Astrocyte (in vitro differentiated cells and primary cell): ENCODE results near the gene CLNS1A. TPM values are rescaled to one million over a fixed set of nuclear protein-coding genes. Genes with fewer than 3 reads are reported as not detected.

Experiments used
- DNase-seq: peaks from one replicate; pipeline ENCODE4 v3.0.0-alpha.2; 2010; ENCODE audit warnings: low read depth
- FAIRE-seq: peaks from 2 replicates; lab custom pipeline; 2011; peaks lifted over from hg19 to GRCh38; lab: Jason Lieb, UNC
- H2AFZ ChIP-seq: 2 replicates; pipeline ENCODE4 v1.6.0; 2012; ENCODE audit warnings: low read depth, low read length, inconsistent platforms
- H3K27ac ChIP-seq: 2 replicates; pipeline ENCODE4 v1.5.1; 2011; ENCODE audit warnings: low read depth, low read length, inconsistent platforms
- H3K27me3 ChIP-seq: 2 replicates; pipeline ENCODE4 v1.6.0; 2011; ENCODE audit warnings: low read length, inconsistent platforms; ENCODE audit not compliant: insufficient read depth
- H3K36me3 ChIP-seq: 2 replicates; pipeline ENCODE4 v1.5.1; 2011; ENCODE audit warnings: low read length, inconsistent platforms; ENCODE audit not compliant: insufficient read depth
- H3K4me1 ChIP-seq: 2 replicates; pipeline ENCODE4 v1.5.1; 2011; ENCODE audit warnings: low read length, inconsistent platforms; ENCODE audit not compliant: insufficient read depth
- H3K4me2 ChIP-seq: 2 replicates; pipeline ENCODE4 v1.6.0; 2012; ENCODE audit warnings: low read length, inconsistent platforms
- H3K4me3 ChIP-seq: 2 replicates; pipeline ENCODE4 v1.5.1; 2011; ENCODE audit warnings: low read depth, mild to moderate bottlenecking, low read length, inconsistent platforms; ENCODE audit not compliant: insufficient read depth
- H3K79me2 ChIP-seq: 2 replicates; pipeline ENCODE4 v1.6.0; 2012; ENCODE audit warnings: mild to moderate bottlenecking, low read length, inconsistent platforms; ENCODE audit not compliant: insufficient read depth
- H3K9ac ChIP-seq: 2 replicates; pipeline ENCODE4 v1.6.0; 2012; ENCODE audit warnings: mild to moderate bottlenecking, low read length, inconsistent platforms
- H3K9me3 ChIP-seq: 2 replicates; pipeline ENCODE4 v1.5.1; 2012; ENCODE audit warnings: low read depth, mild to moderate bottlenecking, low read length, inconsistent platforms; ENCODE audit not compliant: insufficient read depth
- H4K20me1 ChIP-seq: 2 replicates; pipeline ENCODE4 v1.6.0; 2012; ENCODE audit warnings: low read length, inconsistent platforms; ENCODE audit not compliant: insufficient read depth
- H3K27ac Mint-ChIP-seq: one replicate; pipeline ENCODE4 v1.8.0; 2021; ENCODE audit warnings: mild to moderate bottlenecking, mixed read lengths; ENCODE audit not compliant: unreplicated experiment
- H3K27me3 Mint-ChIP-seq: one replicate; pipeline ENCODE4 v1.8.0; 2021; ENCODE audit warnings: low read depth, mixed read lengths; ENCODE audit not compliant: unreplicated experiment
- H3K36me3 Mint-ChIP-seq: one replicate; pipeline ENCODE4 v1.8.0; 2021; ENCODE audit warnings: low read depth, mixed read lengths; ENCODE audit not compliant: unreplicated experiment
- H3K4me1 Mint-ChIP-seq: one replicate; pipeline ENCODE4 v1.8.0; 2021; ENCODE audit warnings: low read depth, mixed read lengths; ENCODE audit not compliant: unreplicated experiment
- H3K4me3 Mint-ChIP-seq: one replicate; pipeline ENCODE4 v1.8.0; 2021; ENCODE audit warnings: mild to moderate bottlenecking, moderate library complexity, mixed read lengths; ENCODE audit not compliant: unreplicated experiment
- H3K9me3 Mint-ChIP-seq: one replicate; pipeline ENCODE4 v1.8.0; 2021; ENCODE audit warnings: mild to moderate bottlenecking, mixed read lengths; ENCODE audit not compliant: unreplicated experiment
- EZH2 ChIP-seq: IDR thresholded peaks from 2 replicates; pipeline ENCODE4 v1.6.1; 2012; ENCODE audit warnings: mild to moderate bottlenecking, low read length, inconsistent platforms; ENCODE audit not compliant: insufficient read depth
- total RNA-seq: library from RNA; stranded (reverse); gene quantifications from 2 replicates; pipeline ENCODE4 v1.2.1, GENCODE V29; 2021
- TF ChIP-seq, protein P1 (sequence below): IDR thresholded peaks from 2 replicates; pipeline ENCODE4 v1.5.1; 2011; ENCODE audit warnings: low read depth, mild to moderate bottlenecking, inconsistent platforms, low read length, moderate library complexity; ENCODE audit not compliant: insufficient read depth

The CLNS1A gene
- total RNA-seq, 1 donor from 2014 or later = 104 TPM

DNA sequence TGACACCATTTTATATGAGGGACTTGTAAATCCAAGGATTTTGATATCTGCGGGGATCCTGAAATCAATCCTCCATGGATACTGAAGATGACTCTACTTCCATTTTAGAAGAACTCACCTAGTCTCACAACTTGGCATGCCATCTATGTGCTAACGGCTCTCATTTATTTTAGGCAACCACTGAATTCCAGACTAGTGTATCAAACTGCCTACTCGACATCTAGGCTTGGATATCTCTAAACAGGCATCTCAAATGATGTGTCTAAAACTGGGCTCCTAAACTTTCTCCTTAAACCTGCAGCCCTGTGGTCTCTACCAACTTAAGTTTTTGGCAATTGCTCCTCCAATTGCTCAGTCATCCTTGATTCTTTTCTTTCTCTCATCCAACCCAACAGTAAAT is 31.2 kb upstream of the CLNS1A start:
- H3K4me2 ChIP-seq = peak overlapping the region; percentile 40
- no peaks in the 10 kb centered on the region for H3K27me3 Mint-ChIP-seq

DNA sequence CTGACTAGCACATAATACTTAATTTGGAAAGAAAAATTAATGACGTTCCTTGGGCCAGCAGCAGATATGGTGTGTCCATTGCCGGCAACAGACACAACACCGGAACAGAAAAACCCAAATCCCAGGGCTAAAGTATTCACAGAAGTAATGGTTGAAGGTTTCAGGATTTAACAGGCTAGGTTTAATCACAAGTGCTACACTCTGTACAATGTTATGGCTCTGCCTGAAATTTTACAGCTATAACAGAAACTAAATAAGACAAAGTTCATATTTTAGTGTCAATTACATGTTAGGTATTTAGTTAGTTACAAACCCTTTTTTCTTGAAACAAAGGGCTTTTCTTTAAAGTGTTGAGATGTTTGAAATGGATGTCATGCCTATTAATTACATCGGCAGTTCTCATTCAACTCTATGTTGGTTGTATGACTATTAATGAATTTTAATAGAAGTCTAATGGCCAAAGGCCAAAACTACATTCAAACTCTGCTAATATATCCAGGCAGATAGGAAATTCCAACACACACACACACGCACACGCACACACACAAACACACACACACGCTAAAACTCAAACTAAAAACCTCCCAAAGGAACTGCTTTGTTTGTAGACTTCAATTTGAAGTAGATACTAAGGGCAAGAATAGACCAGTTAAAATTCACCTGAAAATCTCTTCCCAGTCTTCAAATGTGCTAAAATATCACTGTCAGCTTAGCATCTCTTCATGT is 27.8 kb upstream of the CLNS1A start:
- no peaks in the 10 kb centered on the region for H3K79me2 ChIP-seq
- H3K4me1 Mint-ChIP-seq = peaks cover 10% of the 10 kb centered on the region
- DNase-seq (no peak), FAIRE-seq (peak; percentile 26)
- H3K9ac ChIP-seq = no peak overlapping the region
- H3K4me1 ChIP-seq = peaks cover 15% of the 10 kb centered on the region
- H3K27ac ChIP-seq = no peak overlapping the region
- no peak overlapping the region for H2AFZ ChIP-seq
- TF ChIP-seq EZH2 = no peak
- TF ChIP-seq, protein P1, sequence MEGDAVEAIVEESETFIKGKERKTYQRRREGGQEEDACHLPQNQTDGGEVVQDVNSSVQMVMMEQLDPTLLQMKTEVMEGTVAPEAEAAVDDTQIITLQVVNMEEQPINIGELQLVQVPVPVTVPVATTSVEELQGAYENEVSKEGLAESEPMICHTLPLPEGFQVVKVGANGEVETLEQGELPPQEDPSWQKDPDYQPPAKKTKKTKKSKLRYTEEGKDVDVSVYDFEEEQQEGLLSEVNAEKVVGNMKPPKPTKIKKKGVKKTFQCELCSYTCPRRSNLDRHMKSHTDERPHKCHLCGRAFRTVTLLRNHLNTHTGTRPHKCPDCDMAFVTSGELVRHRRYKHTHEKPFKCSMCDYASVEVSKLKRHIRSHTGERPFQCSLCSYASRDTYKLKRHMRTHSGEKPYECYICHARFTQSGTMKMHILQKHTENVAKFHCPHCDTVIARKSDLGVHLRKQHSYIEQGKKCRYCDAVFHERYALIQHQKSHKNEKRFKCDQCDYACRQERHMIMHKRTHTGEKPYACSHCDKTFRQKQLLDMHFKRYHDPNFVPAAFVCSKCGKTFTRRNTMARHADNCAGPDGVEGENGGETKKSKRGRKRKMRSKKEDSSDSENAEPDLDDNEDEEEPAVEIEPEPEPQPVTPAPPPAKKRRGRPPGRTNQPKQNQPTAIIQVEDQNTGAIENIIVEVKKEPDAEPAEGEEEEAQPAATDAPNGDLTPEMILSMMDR = no peak
- H4K20me1 ChIP-seq = peaks cover 4% of the 10 kb centered on the region
- H3K9me3 ChIP-seq = no peaks in the 10 kb centered on the region
- no peak overlapping the region for H3K27ac Mint-ChIP-seq
- peak overlapping the region; percentile 23 for H3K4me3 Mint-ChIP-seq
- peaks cover 2% of the 10 kb centered on the region for H3K9me3 Mint-ChIP-seq
- H3K36me3 Mint-ChIP-seq = peaks cover 15% of the 10 kb centered on the region
- H3K27me3 Mint-ChIP-seq = no peaks in the 10 kb centered on the region
- peaks cover 14% of the 10 kb centered on the region for H3K36me3 ChIP-seq
- H3K27me3 ChIP-seq = no peaks in the 10 kb centered on the region
- H3K4me2 ChIP-seq = no peak overlapping the region
- no peak overlapping the region for H3K4me3 ChIP-seq

More for the DNA sequence above, 31.2 kb upstream of the CLNS1A start:
- no peak overlapping the region for H3K27ac Mint-ChIP-seq
- no peak overlapping the region for H3K4me3 ChIP-seq
- FAIRE-seq (no peak), DNase-seq (peak; percentile 49)
- H3K9ac ChIP-seq = no peak overlapping the region
- H3K9me3 ChIP-seq = no peaks in the 10 kb centered on the region
- H4K20me1 ChIP-seq = peaks cover 4% of the 10 kb centered on the region
- H3K36me3 ChIP-seq = peaks cover 26% of the 10 kb centered on the region
- no peak overlapping the region for H2AFZ ChIP-seq
- H3K27me3 ChIP-seq = no peaks in the 10 kb centered on the region
- H3K79me2 ChIP-seq = no peaks in the 10 kb centered on the region
- H3K4me1 Mint-ChIP-seq = peaks cover 13% of the 10 kb centered on the region
- peak overlapping the region; percentile 9 for H3K27ac ChIP-seq
- peaks cover 22% of the 10 kb centered on the region for H3K36me3 Mint-ChIP-seq
- H3K9me3 Mint-ChIP-seq = peaks cover 2% of the 10 kb centered on the region
- H3K4me3 Mint-ChIP-seq = no peak overlapping the region
- H3K4me1 ChIP-seq = peaks cover 25% of the 10 kb centered on the region
- TF ChIP-seq EZH2 = no peak
- TF ChIP-seq, protein P1 = no peak

DNA sequence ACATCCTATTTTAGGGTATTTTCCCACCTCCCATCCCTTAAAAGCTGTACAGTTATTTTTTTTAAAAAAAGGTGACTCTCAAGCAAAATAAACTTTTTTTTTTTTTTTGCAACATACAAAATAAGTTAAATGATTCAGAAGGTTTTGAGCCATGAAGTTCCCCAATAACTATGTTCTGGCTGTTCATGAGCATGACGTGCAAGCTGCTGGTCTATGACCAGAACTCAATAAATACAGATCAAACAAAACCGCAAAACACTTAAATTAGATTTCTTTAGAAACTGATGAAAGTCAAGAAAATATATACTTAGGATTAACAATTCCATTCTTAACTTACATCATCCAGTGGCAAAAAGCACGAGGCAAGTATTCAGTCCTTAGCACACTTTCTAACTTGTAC is 24.1 kb upstream of the CLNS1A start:
- Histone ChIP-seq H2AFZ (no peak overlapping the region), H3K9me3 (no peaks in the 10 kb centered on the region), H3K4me3 (no peak overlapping the region), H3K4me2 (no peak overlapping the region), H3K79me2 (no peaks in the 10 kb centered on the region), H3K4me1 (no peaks in the 10 kb centered on the region), H3K27ac (no peak overlapping the region), H4K20me1 (no peaks in the 10 kb centered on the region), H3K9ac (no peak overlapping the region), H3K36me3 (peaks cover 5% of the 10 kb centered on the region), H3K27me3 (no peaks in the 10 kb centered on the region)
- Mint-ChIP-seq H3K27ac (no peak overlapping the region), H3K36me3 (no peaks in the 10 kb centered on the region), H3K4me3 (no peak overlapping the region), H3K27me3 (no peaks in the 10 kb centered on the region), H3K9me3 (no peaks in the 10 kb centered on the region), H3K4me1 (peaks cover 9% of the 10 kb centered on the region)
- FAIRE-seq = no peak
- TF ChIP-seq, protein P1 = no peak
- no peak for TF ChIP-seq EZH2
- no peak for DNase-seq
